D341Med (cell line): Measurements from ENCODE around the gene TULP1.

Experiments
- DNase-seq: peaks from one replicate; pipeline ENCODE4 v3.0.0; 2012; ENCODE audit warnings: low spot score

Gene TULP1

GRCh38 chr6:35496841-35497570 is 15.7 kb downstream of the TULP1 start, which contains the start of gene TEAD3:
TSS of gene TEAD3 (minus strand) at chr6:35497079.
- DNase-seq: peak; percentile 96

GRCh38 chr6:35496036-35496840 is 16.5 kb downstream of the TULP1 start:
- DNase-seq: peak; percentile 80

- no peak for DNase-seq
Observed at GRCh38 chr6:35495258-35496035, 17.2 kb downstream of the TULP1 start.

- no peak for DNase-seq
Observed at GRCh38 chr6:35494161-35494563, 18.5 kb downstream of the TULP1 start.

GRCh38 chr6:35493307-35493983 is 19.3 kb downstream of the TULP1 start:
- DNase-seq: no peak

- DNase-seq: no peak
Observed at GRCh38 chr6:35492974-35493284, 19.8 kb downstream of the TULP1 start.

GRCh38 chr6:35492258-35492973 is 20.3 kb downstream of the TULP1 start:
- no peak for DNase-seq

- DNase-seq: no peak
Observed at GRCh38 chr6:35491558-35492257, 21.0 kb downstream of the TULP1 start.

GRCh38 chr6:35490821-35491557 is 21.7 kb downstream of the TULP1 start:
- DNase-seq: no peak

GRCh38 chr6:35489995-35490791 is 22.5 kb downstream of the TULP1 start:
- peak; percentile 91 for DNase-seq

GRCh38 chr6:35489066-35489465 is 23.6 kb downstream of the TULP1 start:
- no peak for DNase-seq

GRCh38 chr6:35488517-35488862 is 24.2 kb downstream of the TULP1 start:
- DNase-seq: no peak

GRCh38 chr6:35487658-35488516 is 24.8 kb downstream of the TULP1 start:
- no peak for DNase-seq

- no peak for DNase-seq
Observed at GRCh38 chr6:35486005-35486925, 26.4 kb downstream of the TULP1 start.

- DNase-seq: no peak
Observed at GRCh38 chr6:35485402-35485877, 27.3 kb downstream of the TULP1 start.

GRCh38 chr6:35484921-35485392 is 27.7 kb downstream of the TULP1 start:
- DNase-seq: no peak
